ENCODE results near the gene SDC3.

The SDC3 gene

GRCh38 chr1:30900486-30900885, 8.1 kb downstream of the SDC3 start:
- H3K4me3 ChIP-seq (ENCODE audit: low read depth, low read length), result no peak overlapping the region
- no peak for DNase-seq (ENCODE audit: low read depth)
- no peak for TF ChIP-seq CTCF (IDR thresholded peaks at IDR 0.05; ENCODE audit: control insufficient read depth, extremely low read depth, insufficient read depth)

- DNase-seq (ENCODE audit: low read depth), result no peak
- no peak overlapping the region for H3K4me3 ChIP-seq (ENCODE audit: low read depth, low read length)
- TF ChIP-seq CTCF (IDR thresholded peaks at IDR 0.05; ENCODE audit: control insufficient read depth, extremely low read depth, insufficient read depth), result no peak
Observed at GRCh38 chr1:30899577-30900389, 8.8 kb downstream of the SDC3 start.

GRCh38 chr1:30898031-30898815, 10.3 kb downstream of the SDC3 start:
- H3K4me3 ChIP-seq (ENCODE audit: low read depth, low read length), result no peak overlapping the region
- no peak for TF ChIP-seq CTCF (IDR thresholded peaks at IDR 0.05; ENCODE audit: control insufficient read depth, extremely low read depth, insufficient read depth)
- DNase-seq (ENCODE audit: low read depth), result no peak

DNA sequence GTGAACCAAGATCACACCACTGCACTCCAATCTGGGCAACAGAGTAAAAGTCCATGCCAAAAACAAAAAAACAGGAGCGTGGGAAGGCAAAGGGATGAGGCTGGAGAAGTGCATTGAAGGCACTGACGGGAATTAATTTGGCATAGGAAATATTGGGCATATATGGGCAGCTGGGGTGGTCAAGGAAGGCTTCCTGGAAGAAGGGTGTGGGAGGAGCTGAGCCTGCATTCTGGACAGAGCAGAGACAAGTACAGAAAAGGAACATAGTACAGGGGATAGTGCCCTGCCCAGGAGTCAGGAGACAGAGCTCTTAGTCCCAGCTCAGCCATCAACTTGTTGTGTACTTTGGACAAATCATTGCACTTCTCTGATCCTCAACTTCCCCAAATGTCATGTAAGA, 11.7 kb downstream of the SDC3 start:
- H3K4me3 ChIP-seq (ENCODE audit: low read depth, low read length), result no peak overlapping the region
- no peak for TF ChIP-seq CTCF (IDR thresholded peaks at IDR 0.05; ENCODE audit: control insufficient read depth, extremely low read depth, insufficient read depth)
- no peak for DNase-seq (ENCODE audit: low read depth)

DNA sequence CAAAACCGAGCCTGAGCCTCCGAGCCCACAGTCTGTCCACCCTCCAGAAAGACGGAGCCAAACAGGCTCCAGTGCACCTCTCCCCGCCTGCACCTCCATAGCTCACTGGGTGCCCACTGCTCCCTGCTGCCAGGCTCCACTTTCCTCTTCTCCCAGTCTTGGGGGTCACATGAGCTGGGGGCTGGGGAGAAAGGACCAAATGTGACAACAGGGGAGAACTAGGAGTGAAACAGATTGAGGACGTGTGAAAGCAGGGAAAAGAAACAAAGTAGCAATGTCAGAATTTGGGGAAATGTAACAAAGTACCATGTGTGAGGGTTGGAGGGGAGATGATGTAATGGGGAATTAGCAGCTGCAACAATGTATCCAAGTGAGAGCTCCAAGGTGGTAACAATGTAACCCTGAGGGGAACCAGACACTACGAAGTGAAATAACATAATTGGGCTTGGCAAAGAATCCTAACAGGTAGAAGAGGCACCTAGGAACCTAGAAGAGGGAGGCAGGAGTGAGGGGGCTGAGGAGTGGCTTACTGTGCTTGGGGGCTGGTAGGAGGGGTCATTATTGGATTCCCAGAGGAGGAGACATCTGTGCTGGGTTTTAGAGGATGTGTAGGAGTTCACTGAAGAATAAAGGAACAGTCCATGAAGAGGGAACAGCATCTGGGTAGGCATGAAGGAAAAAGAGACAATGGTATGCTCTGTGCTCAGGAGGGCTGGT, 12.5 kb downstream of the SDC3 start:
- no peak for TF ChIP-seq CTCF (IDR thresholded peaks at IDR 0.05; ENCODE audit: control insufficient read depth, extremely low read depth, insufficient read depth)
- H3K4me3 ChIP-seq (ENCODE audit: low read depth, low read length), result no peak overlapping the region
- no peak for DNase-seq (ENCODE audit: low read depth)

GRCh38 chr1:30895382-30895943, 13.1 kb downstream of the SDC3 start:
- no peak for TF ChIP-seq CTCF (IDR thresholded peaks at IDR 0.05; ENCODE audit: control insufficient read depth, extremely low read depth, insufficient read depth)
- DNase-seq (ENCODE audit: low read depth), result no peak
- H3K4me3 ChIP-seq (ENCODE audit: low read depth, low read length), result no peak overlapping the region
